HL-60 (cell line): ENCODE measurements around the gene SNX30.

Source experiments
- DNase-seq, 2 experiments: peaks; one replicate each; pipeline ENCODE4 v3.0.0-alpha.2; 2010 to 2020; ENCODE audit warnings: low read depth in 1 of 2, low spot score in 1 of 2
- H3K27ac ChIP-seq: fragments of 250-450 bp; sonication (Bioruptor Pico); replicated peaks from 2 replicates; pipeline ENCODE4 v1.5.1; 2020; ENCODE audit warnings: mild to moderate bottlenecking, moderate library complexity
- H3K27me3 ChIP-seq: fragments of 250-450 bp; sonication (Bioruptor Pico); 2 replicates; pipeline ENCODE4 v1.5.1; 2021; ENCODE audit warnings: mild to moderate bottlenecking, moderate library complexity; ENCODE audit not compliant: insufficient read depth, poor library complexity, severe bottlenecking
- H3K4me3 ChIP-seq: replicated peaks from 2 replicates; pipeline ENCODE4 v1.5.1; 2011; ENCODE audit warnings: mild to moderate bottlenecking, control low read depth, low read length; ENCODE audit not compliant: insufficient read depth
- CTCF ChIP-seq: IDR thresholded peaks from one replicate; pipeline ENCODE4 v1.5.1; 2011; ENCODE audit warnings: low read length, control low read depth, inconsistent platforms; ENCODE audit not compliant: insufficient read depth
- GABPA ChIP-seq: IDR thresholded peaks from 2 replicates; pipeline ENCODE4 v1.6.1; 2012; ENCODE audit warnings: low read depth
- POLR2AphosphoS5 ChIP-seq: IDR thresholded peaks from 2 replicates; pipeline ENCODE4 v1.6.1; 2012; ENCODE audit warnings: low read depth
- REST ChIP-seq: IDR thresholded peaks from 2 replicates; pipeline ENCODE4 v1.6.1; 2012; ENCODE audit warnings: low read depth; ENCODE audit not compliant: insufficient replicate concordance
- SPI1 ChIP-seq: IDR thresholded peaks from 2 replicates; pipeline ENCODE4 v1.6.1; 2012; ENCODE audit warnings: low read depth, mild to moderate bottlenecking, borderline replicate concordance

Gene SNX30

GRCh38 chr9:112793213-112793810, 42.8 kb downstream of the SNX30 start:
- Histone ChIP-seq H3K27ac (no peak overlapping the region), H3K27me3 (no peaks in the 10 kb centered on the region), H3K4me3 (no peak overlapping the region)
- peak; percentile 22 to 79 for DNase-seq
- TF ChIP-seq GABPA: no peak
- peak; percentile 96 for TF ChIP-seq CTCF

- H3K27me3 ChIP-seq: no peaks in the 10 kb centered on the region
- no peak for DNase-seq
- TF ChIP-seq CTCF: no peak
- TF ChIP-seq POLR2AphosphoS5: no peak
- no peak for TF ChIP-seq REST
- no peak for TF ChIP-seq GABPA
- TF ChIP-seq SPI1: no peak
- H3K4me3 ChIP-seq: no peak overlapping the region
- no peak overlapping the region for H3K27ac ChIP-seq
These were observed 44.2 kb downstream of the SNX30 start for GRCh38 chr9:112794731-112795130.

GRCh38 chr9:112795921-112796320, 45.4 kb downstream of the SNX30 start:
- Histone ChIP-seq H3K4me3 (no peak overlapping the region), H3K27me3 (no peaks in the 10 kb centered on the region), H3K27ac (no peak overlapping the region)
- TF ChIP-seq POLR2AphosphoS5 (no peak), REST (no peak), GABPA (no peak), CTCF (no peak), SPI1 (no peak)
- no peak for DNase-seq

- H3K27me3 ChIP-seq: no peaks in the 10 kb centered on the region
- TF ChIP-seq CTCF (no peak), REST (no peak), POLR2AphosphoS5 (no peak), SPI1 (no peak)
- H3K4me3 ChIP-seq: no peak overlapping the region
- no peak for DNase-seq
- no peak overlapping the region for H3K27ac ChIP-seq
These were observed 45.9 kb downstream of the SNX30 start for GRCh38 chr9:112796485-112796884.
